Parathyroid adenoma (tissue), 2 donors: ENCODE measurements around the gene CYB561D1.

Source experiments
- H2AFZ ChIP-seq: fragments of 300-600 bp; sonication (generic); one replicate; pipeline ENCODE4 v1.7.0; 2017; ENCODE audit warnings: antibody characterized with exemption, mild to moderate bottlenecking
- H3K27ac ChIP-seq: fragments of 300-600 bp; sonication (generic); one replicate; pipeline ENCODE4 v1.7.0; 2017
- H3K27me3 ChIP-seq: fragments of 300-600 bp; sonication (generic); one replicate; pipeline ENCODE4 v1.7.0; 2017; ENCODE audit warnings: low read length; ENCODE audit not compliant: control insufficient read depth, insufficient read depth
- H3K36me3 ChIP-seq: fragments of 300-600 bp; sonication (generic); one replicate; pipeline ENCODE4 v1.7.0; 2017; ENCODE audit warnings: low read length; ENCODE audit not compliant: control insufficient read depth, insufficient read depth
- H3K4me1 ChIP-seq: fragments of 300-600 bp; sonication (generic); one replicate; pipeline ENCODE4 v1.7.0; 2017; ENCODE audit warnings: control low read depth
- H3K4me2 ChIP-seq: fragments of 300-600 bp; sonication (generic); one replicate; pipeline ENCODE4 v1.7.0; 2017; ENCODE audit warnings: low read length
- H3K4me3 ChIP-seq: fragments of 300-600 bp; sonication (generic); one replicate; pipeline ENCODE4 v1.7.0; 2017; ENCODE audit warnings: low read depth, low read length
- H3K79me2 ChIP-seq: fragments of 300-600 bp; sonication (generic); one replicate; pipeline ENCODE4 v1.7.0; 2017; ENCODE audit warnings: control low read depth
- H3K9ac ChIP-seq: fragments of 300-600 bp; sonication (generic); one replicate; pipeline ENCODE4 v1.7.0; 2017; ENCODE audit warnings: mild to moderate bottlenecking
- H3K9me3 ChIP-seq: fragments of 300-600 bp; sonication (generic); one replicate; pipeline ENCODE4 v1.7.0; 2017; ENCODE audit warnings: low read length; ENCODE audit not compliant: control insufficient read depth
- TF ChIP-seq, protein P1 (sequence below): fragments of 300-600 bp; sonication (generic); IDR thresholded peaks from one replicate; pipeline ENCODE4 v1.7.0; 2017; ENCODE audit warnings: antibody characterized with exemption, mild to moderate bottlenecking
- donor health status: primary hyperparathyroidism.

The CYB561D1 gene

DNA sequence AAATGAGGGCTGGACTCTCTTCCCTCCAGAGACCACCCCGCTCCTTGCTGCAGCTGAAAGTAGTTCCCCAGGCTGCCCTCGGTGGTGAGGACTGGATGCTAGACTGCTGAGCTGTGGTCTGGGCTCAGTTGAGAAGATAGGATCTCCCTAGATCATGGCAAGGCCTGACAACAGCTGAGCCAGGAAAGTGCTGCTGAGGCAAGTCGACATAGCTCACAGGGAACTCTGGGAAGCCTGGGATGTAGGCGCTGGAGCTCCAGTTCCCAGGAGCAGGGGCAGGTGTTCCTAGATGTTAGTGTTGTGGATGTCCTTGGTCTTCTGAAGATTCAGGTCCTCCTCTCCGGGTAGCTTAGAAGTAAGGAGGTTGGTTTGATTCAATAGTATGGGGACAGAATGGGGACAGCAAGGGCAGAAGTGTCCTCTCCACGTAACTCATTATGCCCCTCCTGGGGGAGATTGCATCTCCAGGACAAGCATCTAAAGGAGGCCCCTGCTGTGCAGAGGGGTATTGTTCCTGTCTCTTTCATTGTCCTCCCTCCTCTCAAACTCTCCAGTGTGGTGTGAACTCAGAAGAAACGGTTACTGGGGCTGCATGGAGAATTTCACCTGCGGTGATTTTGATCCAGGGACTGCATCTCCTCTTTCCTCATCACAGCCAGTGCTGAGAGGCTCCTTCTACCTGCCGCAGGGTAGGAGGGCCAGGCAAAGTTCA, 3.7 kb downstream of the CYB561D1 start:
- no peaks in the 10 kb centered on the region for H3K36me3 ChIP-seq
- no peak overlapping the region for H3K4me3 ChIP-seq
- no peaks in the 10 kb centered on the region for H3K79me2 ChIP-seq
- no peaks in the 10 kb centered on the region for H3K27me3 ChIP-seq
- no peaks in the 10 kb centered on the region for H3K9me3 ChIP-seq
- no peak overlapping the region for H3K4me2 ChIP-seq
- no peak overlapping the region for H3K27ac ChIP-seq
- H2AFZ ChIP-seq = no peak overlapping the region
- no peak overlapping the region for H3K9ac ChIP-seq
- H3K4me1 ChIP-seq = no peaks in the 10 kb centered on the region
- TF ChIP-seq, protein P1, sequence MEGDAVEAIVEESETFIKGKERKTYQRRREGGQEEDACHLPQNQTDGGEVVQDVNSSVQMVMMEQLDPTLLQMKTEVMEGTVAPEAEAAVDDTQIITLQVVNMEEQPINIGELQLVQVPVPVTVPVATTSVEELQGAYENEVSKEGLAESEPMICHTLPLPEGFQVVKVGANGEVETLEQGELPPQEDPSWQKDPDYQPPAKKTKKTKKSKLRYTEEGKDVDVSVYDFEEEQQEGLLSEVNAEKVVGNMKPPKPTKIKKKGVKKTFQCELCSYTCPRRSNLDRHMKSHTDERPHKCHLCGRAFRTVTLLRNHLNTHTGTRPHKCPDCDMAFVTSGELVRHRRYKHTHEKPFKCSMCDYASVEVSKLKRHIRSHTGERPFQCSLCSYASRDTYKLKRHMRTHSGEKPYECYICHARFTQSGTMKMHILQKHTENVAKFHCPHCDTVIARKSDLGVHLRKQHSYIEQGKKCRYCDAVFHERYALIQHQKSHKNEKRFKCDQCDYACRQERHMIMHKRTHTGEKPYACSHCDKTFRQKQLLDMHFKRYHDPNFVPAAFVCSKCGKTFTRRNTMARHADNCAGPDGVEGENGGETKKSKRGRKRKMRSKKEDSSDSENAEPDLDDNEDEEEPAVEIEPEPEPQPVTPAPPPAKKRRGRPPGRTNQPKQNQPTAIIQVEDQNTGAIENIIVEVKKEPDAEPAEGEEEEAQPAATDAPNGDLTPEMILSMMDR = no peak

DNA sequence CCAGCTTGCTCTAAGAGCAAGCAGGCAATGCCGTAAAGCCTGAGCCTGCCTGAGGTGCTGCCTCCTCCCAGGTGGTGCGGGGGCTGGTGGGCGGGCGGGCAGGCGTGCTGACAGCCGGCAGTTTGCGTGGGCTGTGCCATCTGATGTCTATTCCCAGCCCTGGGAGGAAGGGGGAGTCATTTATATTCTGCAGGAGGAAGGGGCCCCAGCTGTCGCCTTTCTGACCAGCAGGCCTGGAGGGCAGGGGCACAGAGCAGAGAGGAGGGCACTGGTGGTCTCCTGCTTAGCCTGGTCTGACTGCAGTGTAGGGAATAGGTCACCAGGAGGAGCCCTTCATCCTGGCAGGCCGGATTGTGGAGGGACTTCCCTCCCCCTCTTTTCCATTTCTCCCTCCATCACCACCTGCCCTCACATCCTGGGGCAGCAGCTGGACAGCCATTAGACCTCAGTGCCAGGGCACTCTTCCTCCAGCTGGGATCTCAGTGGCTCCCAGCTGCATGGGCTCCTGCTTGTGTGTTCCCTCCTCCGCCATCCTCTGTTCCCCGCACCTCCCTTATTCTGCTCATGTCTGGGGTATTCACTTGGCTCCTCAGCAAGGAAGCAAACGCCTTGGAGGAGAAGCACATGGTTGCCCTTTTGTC, 4.4 kb downstream of the CYB561D1 start:
- Histone ChIP-seq H3K36me3 (no peaks in the 10 kb centered on the region), H3K4me3 (no peak overlapping the region), H3K9me3 (no peaks in the 10 kb centered on the region), H3K9ac (no peak overlapping the region), H2AFZ (no peak overlapping the region), H3K27me3 (no peaks in the 10 kb centered on the region), H3K4me1 (no peaks in the 10 kb centered on the region), H3K79me2 (no peaks in the 10 kb centered on the region), H3K27ac (no peak overlapping the region), H3K4me2 (no peak overlapping the region)
- TF ChIP-seq, protein P1 = peak; percentile 31

DNA sequence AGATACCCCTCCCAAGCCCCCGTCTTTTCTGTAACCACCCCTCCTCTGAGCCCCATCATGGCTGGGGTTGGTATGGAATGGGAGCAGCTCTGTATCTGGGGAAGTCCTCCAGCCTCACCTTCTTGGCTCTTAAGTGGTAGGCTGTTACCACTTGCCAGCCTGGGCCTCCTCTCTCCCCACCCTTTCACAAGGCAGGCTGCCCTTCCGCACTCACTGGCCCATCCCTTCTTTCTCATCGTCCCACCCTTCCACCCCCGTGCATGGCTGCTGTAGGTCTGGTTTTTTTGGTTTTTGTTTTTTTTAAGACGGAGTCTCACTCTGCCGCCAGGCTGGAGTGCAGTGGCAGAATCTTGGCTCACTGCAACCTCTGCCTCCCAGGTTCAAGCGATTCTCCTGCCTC, 5.2 kb downstream of the CYB561D1 start:
- no peak overlapping the region for H3K4me2 ChIP-seq
- no peak overlapping the region for H3K27ac ChIP-seq
- H3K36me3 ChIP-seq = no peaks in the 10 kb centered on the region
- no peak overlapping the region for H3K4me3 ChIP-seq
- H3K9me3 ChIP-seq = no peaks in the 10 kb centered on the region
- H3K4me1 ChIP-seq = no peaks in the 10 kb centered on the region
- TF ChIP-seq, protein P1 = no peak
- no peak overlapping the region for H2AFZ ChIP-seq
- no peaks in the 10 kb centered on the region for H3K27me3 ChIP-seq
- no peak overlapping the region for H3K9ac ChIP-seq
- no peaks in the 10 kb centered on the region for H3K79me2 ChIP-seq

DNA sequence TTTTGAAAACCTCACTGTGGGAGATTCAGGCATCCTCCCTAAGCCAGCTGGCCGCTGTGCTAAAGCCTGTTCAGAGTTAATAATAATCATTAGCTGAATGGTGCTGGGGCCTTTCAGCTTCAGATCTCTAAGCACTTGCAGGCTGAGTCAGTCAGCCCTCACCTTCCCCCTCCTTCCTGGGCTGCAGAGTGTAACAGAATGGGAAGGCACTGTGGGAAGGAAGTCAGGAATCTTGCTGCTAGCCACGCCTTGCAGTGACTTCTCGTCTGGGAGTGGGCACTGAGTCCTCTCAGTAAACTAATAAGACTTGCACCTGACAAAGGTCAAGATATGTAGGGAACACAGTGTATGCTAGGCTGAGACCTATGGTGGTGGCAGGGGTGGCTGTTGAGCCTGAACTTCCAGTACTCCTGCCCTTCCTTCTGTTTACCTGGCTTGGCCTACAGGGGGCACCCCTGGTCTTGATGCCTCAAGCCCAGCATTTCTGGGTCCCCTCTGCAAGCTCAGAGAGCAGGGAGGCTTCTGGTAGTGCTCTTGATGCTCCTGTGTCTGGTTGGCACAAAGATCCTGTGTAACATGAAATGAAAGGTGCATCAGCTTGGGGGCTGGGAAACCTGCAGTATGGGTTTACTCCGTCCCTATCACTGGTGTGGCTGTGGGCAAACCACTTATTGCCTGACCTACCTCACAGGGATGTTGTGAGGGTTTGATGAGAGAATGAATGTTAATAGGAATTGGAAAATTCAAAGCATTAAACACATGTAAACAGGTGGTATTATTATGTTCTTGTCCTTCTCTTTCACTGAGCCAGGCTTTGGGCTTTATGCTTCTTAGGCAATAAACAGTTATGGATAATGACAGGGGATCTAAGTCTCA, 6.0 kb downstream of the CYB561D1 start:
- no peaks in the 10 kb centered on the region for H3K27me3 ChIP-seq
- no peaks in the 10 kb centered on the region for H3K9me3 ChIP-seq
- TF ChIP-seq, protein P1 = no peak
- H3K4me3 ChIP-seq = no peak overlapping the region
- no peak overlapping the region for H2AFZ ChIP-seq
- H3K79me2 ChIP-seq = no peaks in the 10 kb centered on the region
- H3K36me3 ChIP-seq = no peaks in the 10 kb centered on the region
- H3K4me1 ChIP-seq = no peaks in the 10 kb centered on the region
- no peak overlapping the region for H3K4me2 ChIP-seq
- H3K9ac ChIP-seq = no peak overlapping the region
- no peak overlapping the region for H3K27ac ChIP-seq
